Suprapubic skin (tissue), 4 donors: ENCODE measurements around the gene NKAIN2. TPM values are rescaled to one million over a fixed set of nuclear protein-coding genes. Genes with fewer than 3 reads are reported as not detected.
"Not testable (repeated sequence)": the region's sequence is repeated elsewhere in the genome, so short reads cannot be mapped to it uniquely, and the experiment has no call there.

Source experiments
- DNase-seq, 2 donors: peaks; one replicate each; pipeline ENCODE4 v3.0.0-alpha.2; 2019; ENCODE audit warnings: low spot score in 2 of 2
- H3K27ac ChIP-seq: fragments of 200-600 bp; sonication (generic); one replicate; pipeline ENCODE4 v1.5.1; 2019
- H3K27me3 ChIP-seq: fragments of 200-600 bp; sonication (generic); one replicate; pipeline ENCODE4 v1.5.1; 2019
- H3K36me3 ChIP-seq: fragments of 200-600 bp; sonication (generic); one replicate; pipeline ENCODE4 v1.5.1; 2019
- H3K4me1 ChIP-seq: fragments of 200-600 bp; sonication (generic); one replicate; pipeline ENCODE4 v1.5.1; 2019
- H3K4me3 ChIP-seq: fragments of 200-600 bp; sonication (generic); one replicate; pipeline ENCODE4 v1.5.1; 2019; ENCODE audit warnings: mild to moderate bottlenecking
- H3K9me3 ChIP-seq: fragments of 200-600 bp; sonication (generic); one replicate; pipeline ENCODE4 v1.5.1; 2019
- CTCF ChIP-seq, 2 donors: fragments of 200-600 bp in 1 of 2; fragments of 450-650 bp in 1 of 2; sonication (generic) in 1 of 2; IDR thresholded peaks; one replicate each; pipeline ENCODE4 v1.5.1; 2016 to 2019; ENCODE audit warnings: antibody characterized with exemption in 2 of 2, mild to moderate bottlenecking in 1 of 2, moderate library complexity in 1 of 2
- EP300 ChIP-seq: sonication (generic); formaldehyde crosslinking; IDR thresholded peaks from one replicate; pipeline ENCODE4 v1.6.1; 2017; ENCODE audit warnings: antibody characterized with exemption
- POLR2A ChIP-seq, 2 donors: fragments of 450-650 bp; IDR thresholded peaks; one replicate each; pipeline ENCODE4 v1.6.1; 2017; ENCODE audit warnings: antibody characterized with exemption in 2 of 2, mild to moderate bottlenecking in 2 of 2, moderate library complexity in 2 of 2
- POLR2AphosphoS5 ChIP-seq, 3 donors: sonication (generic); formaldehyde crosslinking; IDR thresholded peaks; one replicate each; pipeline ENCODE4 v1.6.1; 2017; ENCODE audit warnings: antibody characterized with exemption in 3 of 3
- WGBS: methylation state at CpG from one replicate; pipeline ENCODE4 v1.1.5; 2018; 5-methylcytosine and 5-hydroxymethylcytosine counted together
- total RNA-seq, 4 donors: library from RNA; depleted of rRNA; stranded (reverse); fragments of >200 nt; gene quantifications; one replicate each; pipeline ENCODE4 v1.1.0, GENCODE V29; 2016

NKAIN2 gene
- total RNA-seq, 4 donors from 2014 or later: 0.40 TPM; not detected in 3

GRCh38 chr6:124237911-124238310 lies 434.2 kb downstream of the NKAIN2 start:
- TF ChIP-seq POLR2A (IDR thresholded peaks at IDR 0.05): no peak
- TF ChIP-seq POLR2AphosphoS5 (IDR thresholded peaks at IDR 0.05): no peak
- TF ChIP-seq EP300: no peak
- no peak for TF ChIP-seq CTCF (IDR thresholded peaks at IDR 0.05)
- WGBS: 79% methylated on average over 3 of the region's 3 CpGs
- Histone ChIP-seq H3K4me1 (no peaks in the 10 kb centered on the region), H3K4me3 (no peak overlapping the region), H3K27ac (no peak overlapping the region), H3K9me3 (no peaks in the 10 kb centered on the region), H3K27me3 (no peaks in the 10 kb centered on the region), H3K36me3 (no peaks in the 10 kb centered on the region)
- no peak for DNase-seq

DNA sequence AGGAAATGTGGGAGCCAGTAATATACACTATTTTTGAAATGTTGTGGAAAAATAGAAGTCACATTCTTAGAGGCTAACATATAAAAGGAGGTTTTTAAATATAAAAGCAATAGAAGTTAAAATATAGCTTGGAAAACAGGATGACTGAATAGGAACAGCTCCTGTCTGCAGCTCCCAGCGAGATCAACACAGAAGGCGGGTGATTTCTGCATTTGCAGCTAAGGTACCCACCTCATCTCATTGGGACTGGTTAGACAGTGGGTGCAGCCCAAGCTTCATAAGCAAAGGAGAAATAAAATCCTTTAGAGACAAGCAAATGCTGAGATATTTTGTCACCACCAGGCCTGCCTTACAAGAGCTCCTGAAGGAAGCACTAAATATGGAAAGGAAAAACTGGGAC lies 434.7 kb downstream of the NKAIN2 start:
- not testable (repeated sequence) for H3K27ac ChIP-seq, H3K27me3 ChIP-seq, H3K4me3 ChIP-seq, H3K9me3 ChIP-seq, H3K36me3 ChIP-seq, DNase-seq, H3K4me1 ChIP-seq
- WGBS: 88% methylated on average over 2 of the region's 2 CpGs

DNA sequence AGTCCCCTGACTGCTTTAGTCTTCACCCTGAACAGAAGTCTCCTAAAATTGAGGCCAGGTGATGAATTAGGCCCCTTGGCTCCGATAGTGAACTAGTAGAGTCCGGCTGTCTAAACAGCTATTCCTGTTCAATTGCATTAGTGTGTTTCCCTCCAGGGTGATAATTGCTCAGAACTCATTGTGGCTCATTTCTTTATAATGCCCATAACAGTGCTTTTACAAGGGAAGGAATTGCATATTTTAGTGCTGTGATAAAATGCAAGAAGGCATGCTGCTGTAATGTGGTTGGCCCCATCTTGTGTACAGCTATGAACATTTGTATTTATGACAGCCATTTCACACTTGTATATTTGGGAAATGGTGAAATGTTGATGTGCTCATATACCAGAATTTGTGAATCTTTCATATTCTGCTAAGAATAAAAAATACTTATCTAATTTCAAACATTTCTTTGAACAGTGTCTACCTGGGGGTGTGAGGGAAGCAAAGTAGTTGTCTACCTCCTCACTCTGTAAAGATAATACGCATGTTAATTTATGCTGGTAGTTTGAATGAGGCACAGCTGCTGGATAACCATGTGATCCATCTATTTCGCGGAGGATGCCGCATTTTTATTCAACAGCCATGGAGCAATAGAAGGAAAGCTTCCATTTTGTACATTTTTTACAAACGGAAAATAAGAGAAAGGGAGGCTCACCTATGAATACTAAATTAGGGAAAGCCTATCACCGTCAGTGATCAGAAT lies 451.4 kb downstream of the NKAIN2 start:
- no peak overlapping the region for H3K4me3 ChIP-seq
- no peak for DNase-seq
- no peaks in the 10 kb centered on the region for H3K36me3 ChIP-seq
- TF ChIP-seq POLR2AphosphoS5 (IDR thresholded peaks at IDR 0.05): no peak
- TF ChIP-seq POLR2A (IDR thresholded peaks at IDR 0.05): no peak
- no peak for TF ChIP-seq EP300
- TF ChIP-seq CTCF (IDR thresholded peaks at IDR 0.05): no peak
- H3K27me3 ChIP-seq: no peaks in the 10 kb centered on the region
- no peak overlapping the region for H3K27ac ChIP-seq
- no peaks in the 10 kb centered on the region for H3K4me1 ChIP-seq
- H3K9me3 ChIP-seq: no peaks in the 10 kb centered on the region
- 81% methylated on average over 8 of the region's 8 CpGs for WGBS

DNA sequence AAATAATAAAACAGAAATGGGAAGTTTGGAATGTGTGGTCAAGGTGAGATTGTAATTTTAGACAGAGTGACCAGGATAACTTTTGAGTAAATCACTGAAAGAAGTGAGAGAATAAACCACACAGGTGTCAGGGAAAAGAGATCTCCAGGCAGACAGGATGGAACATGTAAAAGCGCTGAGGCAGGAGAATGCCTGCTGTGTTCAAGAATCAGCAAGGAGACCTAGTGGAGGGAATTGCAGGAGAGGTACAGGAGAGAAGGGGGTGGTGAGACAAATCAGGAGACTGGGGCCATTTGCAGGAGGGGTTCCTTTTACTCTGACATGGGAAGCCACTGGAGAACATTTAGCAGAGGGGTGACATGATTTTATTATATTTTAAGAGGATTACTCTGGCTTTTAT lies 456.7 kb downstream of the NKAIN2 start:
- Histone ChIP-seq H3K4me3 (no peak overlapping the region), H3K36me3 (no peaks in the 10 kb centered on the region), H3K27me3 (no peaks in the 10 kb centered on the region), H3K4me1 (no peaks in the 10 kb centered on the region), H3K9me3 (no peaks in the 10 kb centered on the region), H3K27ac (no peak overlapping the region)
- no peak for TF ChIP-seq POLR2A (IDR thresholded peaks at IDR 0.05)
- no peak for TF ChIP-seq POLR2AphosphoS5 (IDR thresholded peaks at IDR 0.05)
- WGBS: 65% methylated on average over 1 of the region's 1 CpG
- DNase-seq: no peak

- H3K9me3 ChIP-seq: no peaks in the 10 kb centered on the region
- H3K27ac ChIP-seq: no peak overlapping the region
- no peak overlapping the region for H3K4me3 ChIP-seq
- no peaks in the 10 kb centered on the region for H3K36me3 ChIP-seq
- TF ChIP-seq CTCF (IDR thresholded peaks at IDR 0.05): no peak
- no peak for TF ChIP-seq EP300
- no peak for TF ChIP-seq POLR2AphosphoS5 (IDR thresholded peaks at IDR 0.05)
- TF ChIP-seq POLR2A (IDR thresholded peaks at IDR 0.05): no peak
- DNase-seq: no peak
- 92% methylated on average over 3 of the region's 3 CpGs for WGBS
- H3K4me1 ChIP-seq: no peaks in the 10 kb centered on the region
- no peaks in the 10 kb centered on the region for H3K27me3 ChIP-seq
Measured at GRCh38 chr6:124269733-124270132, 466.1 kb downstream of the NKAIN2 start.

GRCh38 chr6:124273701-124274100 lies 470.0 kb downstream of the NKAIN2 start:
- H3K4me3 ChIP-seq: no peak overlapping the region
- no peaks in the 10 kb centered on the region for H3K27me3 ChIP-seq
- H3K27ac ChIP-seq: no peak overlapping the region
- TF ChIP-seq EP300 (no peak), POLR2AphosphoS5 (IDR thresholded peaks at IDR 0.05) (no peak), POLR2A (IDR thresholded peaks at IDR 0.05) (no peak), CTCF (IDR thresholded peaks at IDR 0.05) (no peak)
- DNase-seq: no peak
- 92% methylated on average over 1 of the region's 1 CpG for WGBS
- no peaks in the 10 kb centered on the region for H3K36me3 ChIP-seq
- no peaks in the 10 kb centered on the region for H3K9me3 ChIP-seq
- no peaks in the 10 kb centered on the region for H3K4me1 ChIP-seq
